ENCODE measurements around the gene SLC30A9.

SLC30A9 gene

GRCh38 chr4:42070463-42070862, 80.1 kb downstream of the SLC30A9 start:
- TF ChIP-seq CTCF (IDR thresholded peaks at IDR 0.05; ENCODE audit: poor library complexity, severe bottlenecking) = no peak
- Histone ChIP-seq H3K36me3 (ENCODE audit: low read depth) (peaks cover 69% of the 10 kb centered on the region), H3K9me3 (ENCODE audit: severe bottlenecking) (no peaks in the 10 kb centered on the region), H3K4me1 (ENCODE audit: insufficient read depth, poor library complexity, severe bottlenecking) (no peaks in the 10 kb centered on the region), H3K4me3 (ENCODE audit: severe bottlenecking) (no peak overlapping the region), H3K27me3 (ENCODE audit: insufficient read depth, poor library complexity, severe bottlenecking) (no peaks in the 10 kb centered on the region), H3K27ac (ENCODE audit: poor library complexity, severe bottlenecking) (no peak overlapping the region)
- ATAC-seq (ENCODE audit: low read depth) = no peak
- DNase-seq (ENCODE audit: low spot score) = no peak

DNA sequence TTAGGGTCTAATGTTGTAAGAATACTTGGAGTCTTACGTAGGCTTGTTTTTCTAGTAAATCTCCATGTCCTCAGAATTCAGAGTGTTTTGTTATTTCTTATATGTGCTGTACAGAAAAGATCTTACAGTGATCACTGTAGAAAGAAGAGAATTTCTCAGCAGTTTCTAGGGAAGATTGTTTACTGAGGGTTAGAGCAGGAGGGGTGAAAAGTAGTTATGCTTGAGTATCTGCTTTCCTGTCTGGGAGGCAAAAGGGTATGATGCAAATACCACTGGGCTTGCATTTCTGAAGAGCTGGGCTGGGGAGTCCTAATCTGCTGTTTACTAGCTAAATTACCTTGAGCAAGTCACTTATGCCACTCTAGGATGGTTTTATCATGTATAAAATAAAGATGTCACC, 84.0 kb downstream of the SLC30A9 start:
- TF ChIP-seq CTCF (IDR thresholded peaks at IDR 0.05; ENCODE audit: poor library complexity, severe bottlenecking) = no peak
- no peaks in the 10 kb centered on the region for H3K9me3 ChIP-seq (ENCODE audit: severe bottlenecking)
- H3K36me3 ChIP-seq (ENCODE audit: low read depth) = peaks cover 74% of the 10 kb centered on the region
- no peak for DNase-seq (ENCODE audit: low spot score)
- H3K4me3 ChIP-seq (ENCODE audit: severe bottlenecking) = no peak overlapping the region
- ATAC-seq (ENCODE audit: low read depth) = no peak
- no peaks in the 10 kb centered on the region for H3K4me1 ChIP-seq (ENCODE audit: insufficient read depth, poor library complexity, severe bottlenecking)
- no peaks in the 10 kb centered on the region for H3K27me3 ChIP-seq (ENCODE audit: insufficient read depth, poor library complexity, severe bottlenecking)
- H3K27ac ChIP-seq (ENCODE audit: poor library complexity, severe bottlenecking) = no peak overlapping the region

DNA sequence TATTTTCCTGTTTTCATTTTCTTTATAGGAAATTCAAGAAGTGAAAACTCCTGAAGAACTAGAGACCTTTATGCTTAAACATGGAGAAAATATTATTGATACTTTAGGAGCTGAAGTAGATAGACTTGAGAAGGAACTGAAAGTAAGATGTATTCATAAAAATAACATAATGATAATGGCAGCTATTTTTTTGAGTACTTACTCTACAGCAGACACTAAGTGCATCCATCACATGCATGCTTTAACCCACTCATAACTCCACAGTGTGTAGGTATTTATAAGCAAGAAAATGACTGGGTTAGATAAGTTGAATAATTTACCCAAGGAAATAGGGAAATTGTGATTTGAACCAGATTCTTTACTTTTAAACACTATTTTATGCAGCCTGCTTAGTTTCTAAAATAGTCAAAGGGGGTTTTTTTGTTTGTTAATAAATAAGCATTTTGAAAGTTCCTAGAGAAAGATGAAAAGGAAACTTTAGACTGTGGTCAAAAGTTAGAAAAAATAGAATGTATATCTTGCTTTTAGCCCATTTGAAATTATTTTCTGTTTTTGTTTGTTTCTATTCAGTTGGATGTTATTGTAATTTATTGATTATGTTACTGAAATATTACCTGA, 88.0 kb downstream of the SLC30A9 start:
- no peak for TF ChIP-seq CTCF (IDR thresholded peaks at IDR 0.05; ENCODE audit: poor library complexity, severe bottlenecking)
- Histone ChIP-seq H3K4me1 (ENCODE audit: insufficient read depth, poor library complexity, severe bottlenecking) (peaks cover 4% of the 10 kb centered on the region), H3K9me3 (ENCODE audit: severe bottlenecking) (no peaks in the 10 kb centered on the region), H3K27me3 (ENCODE audit: insufficient read depth, poor library complexity, severe bottlenecking) (no peaks in the 10 kb centered on the region), H3K4me3 (ENCODE audit: severe bottlenecking) (no peak overlapping the region), H3K36me3 (ENCODE audit: low read depth) (peaks cover 57% of the 10 kb centered on the region), H3K27ac (ENCODE audit: poor library complexity, severe bottlenecking) (no peak overlapping the region)
- DNase-seq (ENCODE audit: low spot score) = no peak
- no peak for ATAC-seq (ENCODE audit: low read depth)

DNA sequence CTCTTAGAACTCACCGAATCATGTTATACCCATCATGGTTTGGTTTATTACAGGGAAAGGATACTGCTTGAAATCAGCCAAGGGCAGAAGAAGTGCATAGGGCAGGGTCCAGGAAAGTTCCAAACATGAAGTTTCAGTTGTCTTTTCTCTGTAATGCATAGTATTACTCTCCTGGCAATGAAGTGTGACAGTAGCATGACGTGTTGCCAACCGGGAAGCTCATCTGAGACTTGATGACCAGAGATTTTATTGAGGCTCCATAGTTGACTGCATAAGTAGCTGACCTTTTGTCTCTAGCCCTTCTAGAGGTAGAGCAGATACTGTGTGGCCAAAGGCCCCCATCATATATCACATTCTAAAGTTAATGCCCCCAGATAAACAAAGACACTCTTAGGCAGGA, 90.0 kb downstream of the SLC30A9 start:
- DNase-seq (ENCODE audit: low spot score) = no peak
- no peak overlapping the region for H3K27ac ChIP-seq (ENCODE audit: poor library complexity, severe bottlenecking)
- H3K9me3 ChIP-seq (ENCODE audit: severe bottlenecking) = no peaks in the 10 kb centered on the region
- H3K4me3 ChIP-seq (ENCODE audit: severe bottlenecking) = no peak overlapping the region
- H3K36me3 ChIP-seq (ENCODE audit: low read depth) = peaks cover 52% of the 10 kb centered on the region
- peaks cover 6% of the 10 kb centered on the region for H3K4me1 ChIP-seq (ENCODE audit: insufficient read depth, poor library complexity, severe bottlenecking)
- no peaks in the 10 kb centered on the region for H3K27me3 ChIP-seq (ENCODE audit: insufficient read depth, poor library complexity, severe bottlenecking)
- ATAC-seq (ENCODE audit: low read depth) = no peak
- no peak for TF ChIP-seq CTCF (IDR thresholded peaks at IDR 0.05; ENCODE audit: poor library complexity, severe bottlenecking)

DNA sequence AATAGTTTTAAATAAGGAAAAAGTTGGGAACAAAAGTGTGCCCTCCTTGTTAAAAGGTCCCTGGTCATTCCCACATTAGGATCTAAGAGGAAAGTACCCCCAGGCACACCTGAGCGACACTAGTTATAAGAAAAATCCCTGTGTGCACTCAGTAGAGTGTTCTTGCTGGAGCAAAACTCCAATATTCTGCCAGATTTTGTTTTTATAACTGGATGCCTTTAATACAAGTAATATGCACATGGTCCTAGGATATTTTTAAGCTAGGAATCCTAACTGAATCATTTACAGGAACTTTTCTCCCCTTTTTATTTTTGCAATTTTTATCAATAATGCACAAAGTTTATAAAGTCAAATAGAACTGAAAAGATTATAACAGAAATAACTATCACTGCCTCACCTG, 93.5 kb downstream of the SLC30A9 start:
- no peaks in the 10 kb centered on the region for H3K27me3 ChIP-seq (ENCODE audit: insufficient read depth, poor library complexity, severe bottlenecking)
- no peaks in the 10 kb centered on the region for H3K9me3 ChIP-seq (ENCODE audit: severe bottlenecking)
- peaks cover 6% of the 10 kb centered on the region for H3K4me1 ChIP-seq (ENCODE audit: insufficient read depth, poor library complexity, severe bottlenecking)
- H3K4me3 ChIP-seq (ENCODE audit: severe bottlenecking) = no peak overlapping the region
- DNase-seq (ENCODE audit: low spot score) = no peak
- no peak for ATAC-seq (ENCODE audit: low read depth)
- no peak for TF ChIP-seq CTCF (IDR thresholded peaks at IDR 0.05; ENCODE audit: poor library complexity, severe bottlenecking)
- no peak overlapping the region for H3K27ac ChIP-seq (ENCODE audit: poor library complexity, severe bottlenecking)
- peaks cover 35% of the 10 kb centered on the region for H3K36me3 ChIP-seq (ENCODE audit: low read depth)
